ENCODE measurements around the gene SETD5. TPM values are rescaled to one million over a fixed set of nuclear protein-coding genes. Genes with fewer than 3 reads are reported as not detected.

SETD5 gene
- total RNA-seq, 1 experiment from 2014 or later, result 74.9 TPM

DNA sequence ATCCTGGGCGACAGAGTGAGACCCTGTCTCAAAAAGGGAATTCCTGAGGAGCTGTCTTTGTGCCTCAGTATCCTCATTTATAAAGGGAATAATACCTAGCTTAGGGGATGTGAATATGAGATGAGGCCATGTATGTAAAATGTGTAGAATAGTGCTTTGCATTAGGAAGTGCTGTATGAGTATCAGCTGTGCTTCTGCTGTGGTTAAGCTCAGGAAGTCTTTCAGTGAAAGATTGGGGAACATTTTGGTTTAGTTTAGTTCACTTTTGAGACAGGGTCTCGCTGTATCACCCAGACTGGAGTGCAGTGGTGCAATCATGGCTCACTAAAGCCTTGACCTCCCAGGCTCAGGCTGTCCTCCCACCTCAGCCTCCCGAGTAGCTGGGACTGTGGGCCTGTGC lies 23.9 kb upstream of the SETD5 start:
- no TSS peak for BruUV-seq (replicated peaks)
- Histone ChIP-seq H3K27ac (ENCODE audit: low read length) (no peak overlapping the region), H3K9ac (ENCODE audit: low read length) (no peak overlapping the region), H4K20me1 (ENCODE audit: low read length) (no peaks in the 10 kb centered on the region), H2AFZ (ENCODE audit: low read length) (no peak overlapping the region), H3K4me1 (ENCODE audit: insufficient read depth, low read length) (no peaks in the 10 kb centered on the region), H3K36me3 (ENCODE audit: low read depth, low read length) (peaks cover 64% of the 10 kb centered on the region), H3K27me3 (ENCODE audit: low read length) (no peaks in the 10 kb centered on the region), H3K9me3 (ENCODE audit: low read length) (no peaks in the 10 kb centered on the region), H3K79me2 (ENCODE audit: low read length) (no peaks in the 10 kb centered on the region), H3K4me2 (ENCODE audit: low read length) (no peak overlapping the region), H3K4me3 (ENCODE audit: low read length) (no peak overlapping the region), H3F3A (ENCODE audit: low read length, unreplicated experiment) (no peaks in the 10 kb centered on the region), H3K9me2 (replicated peaks; ENCODE audit: low read length) (no peaks in the 10 kb centered on the region)
- ChIA-PET CTCF (no interaction called here), POLR2A (ENCODE audit: unreplicated experiment) (no interaction called here)
- DNase-seq (no peak), ATAC-seq (no peak)
- intact Hi-C loops (cut with micrococcal nuclease), result no loop called here
- TF ChIP-seq EZH2phosphoT487 (IDR thresholded peaks at IDR 0.05; ENCODE audit: borderline replicate concordance, low read length), result no peak
- TF ChIP-seq, protein P1, sequence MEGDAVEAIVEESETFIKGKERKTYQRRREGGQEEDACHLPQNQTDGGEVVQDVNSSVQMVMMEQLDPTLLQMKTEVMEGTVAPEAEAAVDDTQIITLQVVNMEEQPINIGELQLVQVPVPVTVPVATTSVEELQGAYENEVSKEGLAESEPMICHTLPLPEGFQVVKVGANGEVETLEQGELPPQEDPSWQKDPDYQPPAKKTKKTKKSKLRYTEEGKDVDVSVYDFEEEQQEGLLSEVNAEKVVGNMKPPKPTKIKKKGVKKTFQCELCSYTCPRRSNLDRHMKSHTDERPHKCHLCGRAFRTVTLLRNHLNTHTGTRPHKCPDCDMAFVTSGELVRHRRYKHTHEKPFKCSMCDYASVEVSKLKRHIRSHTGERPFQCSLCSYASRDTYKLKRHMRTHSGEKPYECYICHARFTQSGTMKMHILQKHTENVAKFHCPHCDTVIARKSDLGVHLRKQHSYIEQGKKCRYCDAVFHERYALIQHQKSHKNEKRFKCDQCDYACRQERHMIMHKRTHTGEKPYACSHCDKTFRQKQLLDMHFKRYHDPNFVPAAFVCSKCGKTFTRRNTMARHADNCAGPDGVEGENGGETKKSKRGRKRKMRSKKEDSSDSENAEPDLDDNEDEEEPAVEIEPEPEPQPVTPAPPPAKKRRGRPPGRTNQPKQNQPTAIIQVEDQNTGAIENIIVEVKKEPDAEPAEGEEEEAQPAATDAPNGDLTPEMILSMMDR (conservative IDR thresholded peaks at IDR 0.05; ENCODE audit: low read depth, low read length), result no peak
- no peak for TF ChIP-seq EZH2 (IDR thresholded peaks at IDR 0.05; ENCODE audit: low read length, unreplicated experiment)

DNA sequence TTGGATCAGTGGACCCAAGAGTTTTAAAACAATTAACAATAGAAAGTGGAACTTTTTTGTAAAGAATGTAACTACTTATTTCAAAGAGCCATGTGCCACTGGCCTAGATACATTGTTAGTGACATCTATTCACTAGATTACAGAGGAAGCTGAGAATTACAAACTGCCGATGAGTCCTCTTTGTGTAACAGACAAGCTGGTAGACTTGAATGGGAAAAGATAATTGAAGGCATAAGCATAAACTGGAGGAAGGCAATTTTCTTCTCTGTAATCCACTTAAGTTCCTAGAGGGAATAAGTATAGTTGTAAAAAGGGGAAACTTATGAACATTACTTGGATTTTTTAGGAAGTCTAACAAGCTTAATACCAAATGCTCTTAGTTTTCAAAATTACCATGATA lies 19.4 kb upstream of the SETD5 start:
- no peak for DNase-seq
- Histone ChIP-seq H2AFZ (ENCODE audit: low read length) (no peak overlapping the region), H3K27me3 (ENCODE audit: low read length) (no peaks in the 10 kb centered on the region), H3K9me2 (replicated peaks; ENCODE audit: low read length) (no peaks in the 10 kb centered on the region), H3K4me3 (ENCODE audit: low read length) (no peak overlapping the region), H3K9me3 (ENCODE audit: low read length) (no peaks in the 10 kb centered on the region), H3K79me2 (ENCODE audit: low read length) (no peaks in the 10 kb centered on the region), H4K20me1 (ENCODE audit: low read length) (no peaks in the 10 kb centered on the region), H3K27ac (ENCODE audit: low read length) (no peak overlapping the region), H3K4me1 (ENCODE audit: insufficient read depth, low read length) (no peaks in the 10 kb centered on the region), H3F3A (ENCODE audit: low read length, unreplicated experiment) (peaks cover 2% of the 10 kb centered on the region), H3K9ac (ENCODE audit: low read length) (no peak overlapping the region), H3K4me2 (ENCODE audit: low read length) (no peak overlapping the region), H3K36me3 (ENCODE audit: low read depth, low read length) (peaks cover 53% of the 10 kb centered on the region)
- ChIA-PET POLR2A (ENCODE audit: unreplicated experiment) (interaction anchor here (0.7 kb wide), 1 partner anchor 516 kb away, joined by 4 read pairs; no protein-coding TSS in a partner anchor), CTCF (interaction anchor here (0.5 kb wide), 1 partner anchor 23 kb away, joined by 7 read pairs; no protein-coding TSS in a partner anchor)
- no TSS peak for BruUV-seq (replicated peaks)
- ATAC-seq, result no peak
- intact Hi-C loops (cut with micrococcal nuclease), result no loop called here
- TF ChIP-seq, protein P1 (conservative IDR thresholded peaks at IDR 0.05; ENCODE audit: low read depth, low read length), result no peak
- TF ChIP-seq EZH2phosphoT487 (IDR thresholded peaks at IDR 0.05; ENCODE audit: borderline replicate concordance, low read length) (no peak), EZH2 (IDR thresholded peaks at IDR 0.05; ENCODE audit: low read length, unreplicated experiment) (no peak)

DNA sequence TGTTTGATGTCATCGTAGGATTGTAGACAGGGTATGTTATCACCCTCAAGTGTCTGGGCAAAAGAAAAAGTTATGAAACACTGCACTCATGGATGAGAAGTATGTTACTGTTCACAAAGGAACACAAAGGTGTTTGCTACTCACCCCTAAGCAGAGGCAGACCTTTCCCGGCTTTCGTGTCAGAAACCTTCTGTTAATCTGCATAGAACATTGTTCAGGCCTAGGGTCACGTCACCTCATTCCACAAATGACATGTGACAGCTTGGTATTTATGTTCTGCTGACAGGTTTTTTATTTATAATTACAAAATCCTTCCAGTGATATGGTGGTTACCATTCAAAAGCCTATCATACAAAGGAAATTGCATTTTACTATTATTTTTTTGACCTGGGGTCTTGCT lies 18.1 kb upstream of the SETD5 start:
- no peaks in the 10 kb centered on the region for H4K20me1 ChIP-seq (ENCODE audit: low read length)
- no peak overlapping the region for H3K4me2 ChIP-seq (ENCODE audit: low read length)
- no peaks in the 10 kb centered on the region for H3K9me2 ChIP-seq (replicated peaks; ENCODE audit: low read length)
- no TSS peak for BruUV-seq (replicated peaks)
- no peak overlapping the region for H3K27ac ChIP-seq (ENCODE audit: low read length)
- intact Hi-C loops (cut with micrococcal nuclease), result no loop called here
- ATAC-seq (no peak), DNase-seq (no peak)
- no peaks in the 10 kb centered on the region for H3K79me2 ChIP-seq (ENCODE audit: low read length)
- H3K27me3 ChIP-seq (ENCODE audit: low read length), result no peaks in the 10 kb centered on the region
- ChIA-PET POLR2A (ENCODE audit: unreplicated experiment) (no interaction called here), CTCF (interaction anchor here (1.2 kb wide), 1 partner anchor 26 kb away, joined by 3 read pairs; no protein-coding TSS in a partner anchor)
- TF ChIP-seq, protein P1 (conservative IDR thresholded peaks at IDR 0.05; ENCODE audit: low read depth, low read length), result no peak
- TF ChIP-seq EZH2phosphoT487 (IDR thresholded peaks at IDR 0.05; ENCODE audit: borderline replicate concordance, low read length) (no peak), EZH2 (IDR thresholded peaks at IDR 0.05; ENCODE audit: low read length, unreplicated experiment) (no peak)
- H3K9me3 ChIP-seq (ENCODE audit: low read length), result no peaks in the 10 kb centered on the region
- no peak overlapping the region for H2AFZ ChIP-seq (ENCODE audit: low read length)
- H3K4me1 ChIP-seq (ENCODE audit: insufficient read depth, low read length), result no peaks in the 10 kb centered on the region
- H3K4me3 ChIP-seq (ENCODE audit: low read length), result no peak overlapping the region
- peaks cover 4% of the 10 kb centered on the region for H3F3A ChIP-seq (ENCODE audit: low read length, unreplicated experiment)
- no peak overlapping the region for H3K9ac ChIP-seq (ENCODE audit: low read length)
- peaks cover 56% of the 10 kb centered on the region for H3K36me3 ChIP-seq (ENCODE audit: low read depth, low read length)

Measured in PC-3 (cell line).